K562 (cell line): Measurements from ENCODE around the gene HNRNPU. TPM values are rescaled to one million over a fixed set of nuclear protein-coding genes. Genes with fewer than 3 reads are reported as not detected.

Experiments
- CHCHD3 ChIP-seq: fragments of 250-450 bp; sonication (Bioruptor Pico); IDR thresholded peaks from 2 replicates; pipeline ENCODE4 v2.1.2; 2022; ENCODE audit warnings: mild to moderate bottlenecking
- CHD7 ChIP-seq: fragments of 200-600 bp; sonication (generic); IDR thresholded peaks from one replicate; pipeline ENCODE4 v1.6.1; 2012; ENCODE audit warnings: mild to moderate bottlenecking, low read depth, low read length, inconsistent platforms
- ETV5 ChIP-seq: sonication (generic); formaldehyde crosslinking; IDR thresholded peaks from 2 replicates; pipeline ENCODE4 v1.4.0; 2020; ENCODE audit warnings: low read depth, mild to moderate bottlenecking, missing genetic modification reagents
- MCM5 ChIP-seq: fragments of 450-650 bp; IDR thresholded peaks from 2 replicates; pipeline ENCODE4 v1.6.1; 2016; ENCODE audit warnings: low read depth
- MITF ChIP-seq: IDR thresholded peaks from 2 replicates; pipeline ENCODE4 v1.6.1; 2014; ENCODE audit warnings: antibody characterized with exemption
- TEAD4 ChIP-seq, 2 experiments: sonication (generic) in 1 of 2; formaldehyde crosslinking in 1 of 2; IDR thresholded peaks; 2 replicates each; pipeline versions ENCODE4 v1.6.1 to v1.8.0; 2012 to 2022; ENCODE audit warnings: borderline replicate concordance in 1 of 2, inconsistent platforms in 1 of 2, low read length in 1 of 2, mild to moderate bottlenecking in 1 of 2, missing genetic modification reagents in 1 of 2
- ZEB2 ChIP-seq: fragments of 450-650 bp; IDR thresholded peaks from 2 replicates; pipeline ENCODE4 v1.6.1; 2016
- ZNF134 ChIP-seq: fragments of 250-450 bp; sonication (Bioruptor Pico); conservative IDR thresholded peaks from 2 replicates; pipeline ENCODE4 v1.4.0; 2020
- ZNF174 ChIP-seq: fragments of 250-450 bp; sonication (Bioruptor Pico); IDR thresholded peaks from 2 replicates; pipeline ENCODE4 v1.4.0; 2020; ENCODE audit warnings: mild to moderate bottlenecking
- polyA plus RNA-seq, 8 experiments: library from polyadenylated mRNA; depleted of rRNA in 4 of 8; stranded (reverse) in 5 of 8; unstranded in 3 of 8; fragments of >200 nt; fragmentation: Nextera tagmentation in 2 of 8; fragmentation: Illumina TruSeq in 1 of 8; extraction: Ambion mirVana in 2 of 8; extraction: Trizol in 1 of 8; gene quantifications; 2 replicates each; pipeline versions ENCODE4 v1.2.1 to v1.2.3, GENCODE V29; 2011 to 2014; ENCODE audit warnings: inconsistent platforms in 1 of 8, missing spikeins in 1 of 8
- total RNA-seq, 7 experiments: library from RNA; depleted of rRNA in 6 of 7; stranded (reverse); fragments of >200 nt in 6 of 7; fragmentation: Illumina TruSeq in 2 of 7; extraction: Trizol in 2 of 7; gene quantifications; 2 replicates each; pipeline versions ENCODE4 v1.2.1 to v1.2.3, GENCODE V29; 2011 to 2021; ENCODE audit warnings: low replicate concordance in 1 of 7

The HNRNPU gene
- total and polyA plus RNA-seq, 9 of the 15 experiments (the other 6 are each of a cell fraction or from before 2014, with no cell fraction given), result 159 to 777 (median 577) TPM

GRCh38 chr1:244862699-244863490 lies 1.4 kb downstream of the HNRNPU start (continued):
- no peak for TF ChIP-seq CHD7
- no peak for TF ChIP-seq ETV5 (CRISPR knock-in tag)
- TF ChIP-seq MITF, result peak; percentile 65; the same call in 1 of the 2 replicates
- TF ChIP-seq CHCHD3 (CRISPR knock-in tag), result no peak
- no peak for TF ChIP-seq ZNF134 (CRISPR knock-in tag)
- no peak for TF ChIP-seq ZNF174
- TF ChIP-seq TEAD4 (IDR thresholded peaks at IDR 0.05; ENCODE audit: low read length), result 0 out of 2 replicates have a peak, but pooled peaks have one; percentile 41
- TF ChIP-seq TEAD4 (CRISPR knock-in tag; IDR thresholded peaks at IDR 0.05; ENCODE audit: borderline replicate concordance), result no peak
- no peak for TF ChIP-seq ZEB2
- TF ChIP-seq MCM5, result no peak
